ENCODE results near the gene MIPOL1.
A peak's percentile ranks its signal among the peaks of the same experiment; 100 is the strongest.
"Not testable (repeated sequence)": the region's sequence is repeated elsewhere in the genome, so short reads cannot be mapped to it uniquely, and the experiment has no call there.

Gene MIPOL1, protein sequence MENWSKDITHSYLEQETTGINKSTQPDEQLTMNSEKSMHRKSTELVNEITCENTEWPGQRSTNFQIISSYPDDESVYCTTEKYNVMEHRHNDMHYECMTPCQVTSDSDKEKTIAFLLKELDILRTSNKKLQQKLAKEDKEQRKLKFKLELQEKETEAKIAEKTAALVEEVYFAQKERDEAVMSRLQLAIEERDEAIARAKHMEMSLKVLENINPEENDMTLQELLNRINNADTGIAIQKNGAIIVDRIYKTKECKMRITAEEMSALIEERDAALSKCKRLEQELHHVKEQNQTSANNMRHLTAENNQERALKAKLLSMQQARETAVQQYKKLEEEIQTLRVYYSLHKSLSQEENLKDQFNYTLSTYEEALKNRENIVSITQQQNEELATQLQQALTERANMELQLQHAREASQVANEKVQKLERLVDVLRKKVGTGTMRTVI

GRCh38 chr14:37197421-37198272 is at the start of gene MIPOL1:
Gene MIPOL1 (plus strand): TSS chr14:37197937. CDS start chr14:37247889, 49,952 bp downstream.
- DNase-seq: peak; percentile 64

DNA sequence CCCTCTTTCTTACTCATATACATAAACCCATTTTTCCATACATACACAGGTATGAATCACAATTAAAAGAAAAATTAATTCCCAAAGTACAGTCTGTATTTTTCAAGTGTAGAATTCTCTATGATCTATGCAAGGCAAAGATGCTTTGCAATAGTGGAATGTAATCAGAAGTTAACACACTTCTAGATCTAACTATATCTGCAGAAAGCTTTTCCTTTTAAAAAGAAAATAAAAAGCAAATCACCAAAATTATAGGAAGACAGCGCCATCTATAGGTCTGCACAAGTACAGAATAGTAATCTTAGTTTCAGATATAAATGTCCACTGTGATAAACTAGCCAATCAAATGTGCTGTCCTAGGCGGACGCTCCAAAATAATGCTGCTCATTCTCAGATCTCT is 47.3 kb upstream of the MIPOL1 start:
- DNase-seq: no peak

DNA sequence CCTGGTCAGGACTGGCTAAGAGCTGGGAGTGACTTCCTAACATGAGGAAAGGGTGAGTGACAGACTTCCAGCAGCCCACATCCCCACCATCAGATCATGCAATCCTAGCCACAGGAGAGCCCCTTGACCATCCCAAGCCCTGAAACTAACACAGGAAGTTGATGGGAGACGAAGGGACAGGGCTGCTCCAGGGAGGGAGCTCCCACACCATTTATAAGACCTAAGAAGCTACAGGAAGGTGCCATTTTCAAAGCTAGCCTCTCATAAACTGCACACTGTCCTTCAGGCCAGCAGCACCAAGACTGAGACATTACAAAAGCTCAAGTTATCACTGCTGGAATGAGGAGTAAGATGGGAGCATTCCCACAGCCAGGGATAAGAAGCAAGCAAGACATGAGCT is 44.7 kb upstream of the MIPOL1 start:
- no peak for DNase-seq

DNA sequence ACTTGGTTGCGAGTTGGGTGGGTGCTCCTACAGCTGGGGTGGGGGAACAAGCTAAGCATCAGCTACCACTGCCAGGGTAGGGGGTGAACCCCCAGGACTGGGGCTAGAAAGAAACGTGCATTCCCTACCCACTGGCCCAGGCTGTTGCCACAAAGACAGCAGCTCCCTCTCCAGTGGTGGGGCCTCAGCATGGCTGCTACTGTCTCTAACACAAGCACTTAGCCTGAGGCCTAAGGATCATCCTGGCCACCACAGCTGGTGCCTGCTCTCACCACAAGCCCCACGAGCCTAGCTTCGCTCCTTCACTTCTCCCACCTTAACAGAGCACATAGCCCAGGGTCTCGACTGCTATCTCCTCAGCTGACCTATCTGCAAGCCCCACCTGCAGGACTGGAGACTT is 44.3 kb upstream of the MIPOL1 start:
- DNase-seq: no peak

DNA sequence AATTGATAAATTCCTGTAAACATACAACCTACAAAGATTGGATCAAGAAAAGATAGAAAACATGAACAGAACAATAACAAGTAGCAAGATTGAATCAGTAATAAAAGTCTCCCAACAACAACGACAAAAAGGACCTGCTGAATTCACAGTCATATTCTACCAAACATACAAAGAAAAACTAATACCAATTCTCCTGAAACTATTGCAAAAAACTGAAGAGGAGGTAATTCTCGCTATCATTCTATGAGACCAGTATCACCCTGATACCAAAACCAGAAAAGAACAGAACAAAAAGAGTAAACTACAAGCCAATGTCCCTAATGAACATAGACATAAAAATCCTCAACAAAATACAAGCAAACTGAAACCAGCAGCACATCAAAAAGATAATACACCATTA is 39.8 kb upstream of the MIPOL1 start:
- DNase-seq: no peak

GRCh38 chr14:37162307-37162706 is 35.4 kb upstream of the MIPOL1 start:
- not testable (repeated sequence) for DNase-seq

- no peak for DNase-seq
Measured at GRCh38 chr14:37165794-37166193, 31.9 kb upstream of the MIPOL1 start.

GRCh38 chr14:37167151-37168047 is 30.3 kb upstream of the MIPOL1 start:
- DNase-seq: no peak

- no peak for DNase-seq
Measured at GRCh38 chr14:37168721-37169120, 29.0 kb upstream of the MIPOL1 start.

- DNase-seq: no peak
Measured at GRCh38 chr14:37170237-37170636, 27.5 kb upstream of the MIPOL1 start.

DNA sequence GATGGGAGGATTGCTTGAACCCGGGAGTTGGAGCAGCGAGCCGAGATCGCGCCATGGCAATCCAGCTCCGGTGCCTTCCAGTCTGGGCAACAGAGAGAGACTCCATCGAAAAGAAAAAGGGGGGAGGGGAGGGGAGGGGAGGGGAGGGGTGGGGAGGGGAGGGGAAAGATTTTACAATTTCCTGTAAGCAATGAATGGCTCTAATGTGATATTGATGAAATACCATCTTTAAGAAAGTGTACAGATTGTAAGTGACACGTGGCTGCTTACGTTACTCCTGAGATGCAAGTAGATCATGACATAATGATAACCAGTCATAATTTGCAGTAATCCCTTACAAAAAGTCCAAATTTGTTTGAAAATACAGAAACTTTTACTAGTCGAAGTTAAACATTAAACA is 26.7 kb upstream of the MIPOL1 start:
- no peak for DNase-seq

DNA sequence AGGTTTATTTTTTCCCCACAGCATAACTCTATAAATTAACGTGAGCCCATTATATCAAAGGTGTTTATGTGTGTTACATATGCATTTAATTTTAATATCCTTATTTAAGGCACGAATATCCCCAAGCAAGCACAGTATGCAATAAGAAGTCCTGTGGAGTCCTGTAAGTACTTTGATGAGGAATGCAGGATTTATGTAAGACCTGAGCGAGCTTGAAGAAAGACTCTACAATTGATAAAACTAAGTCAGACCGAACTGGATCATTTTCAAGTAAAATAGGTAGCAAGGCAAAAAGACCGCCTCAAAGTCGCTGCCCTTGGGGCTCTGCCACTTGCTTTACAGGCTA is 26.1 kb upstream of the MIPOL1 start:
- DNase-seq: no peak

DNA sequence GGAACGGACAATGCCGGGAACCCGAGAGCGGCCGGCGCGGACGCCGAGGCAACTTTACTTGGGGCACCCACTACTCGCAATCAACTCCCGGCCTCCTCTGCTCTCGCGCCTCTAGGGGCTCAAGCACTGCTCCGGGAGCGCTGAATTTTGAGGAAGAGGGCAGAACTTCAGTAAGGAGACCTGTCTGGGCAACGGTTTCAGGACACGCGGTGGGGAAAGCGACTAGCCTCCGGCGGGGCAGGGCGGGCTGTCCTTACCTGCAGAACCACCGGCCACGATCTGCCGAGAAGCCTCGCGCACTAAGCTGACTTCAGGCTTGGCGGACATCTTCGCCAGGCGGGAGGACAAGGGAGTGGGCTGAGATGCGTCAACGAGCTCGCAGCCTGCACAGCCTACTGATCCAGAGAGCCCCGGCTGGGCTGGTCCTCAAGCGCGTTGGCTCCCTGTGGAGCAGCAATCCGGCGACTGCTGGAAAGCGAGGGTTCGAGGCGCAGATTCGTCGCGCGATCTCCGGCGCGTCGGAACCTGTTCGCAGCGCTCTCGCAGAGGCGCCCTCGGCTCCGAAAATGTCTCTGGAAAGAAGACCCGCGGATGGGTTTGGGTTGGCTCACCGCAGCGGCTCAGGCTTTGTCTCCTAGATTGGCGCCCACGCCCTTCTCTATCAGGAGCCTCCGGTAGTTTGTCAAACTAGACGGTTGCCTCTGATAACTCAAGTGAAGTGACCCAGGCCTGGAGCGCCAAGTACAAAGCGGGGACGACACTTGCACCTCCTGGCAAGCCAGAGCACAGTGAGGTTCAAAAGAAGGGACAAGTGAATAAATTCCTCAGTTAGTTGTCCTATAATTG is 25.5 kb upstream of the MIPOL1 start, which contains the start of gene SLC25A21:
SLC25A21 (minus strand) TSS at position 583 of the 846 bp plus-strand sequence.
- peak; percentile 74 for DNase-seq

GRCh38 chr14:37172936-37173614 is 24.7 kb upstream of the MIPOL1 start:
- DNase-seq: no peak

DNA sequence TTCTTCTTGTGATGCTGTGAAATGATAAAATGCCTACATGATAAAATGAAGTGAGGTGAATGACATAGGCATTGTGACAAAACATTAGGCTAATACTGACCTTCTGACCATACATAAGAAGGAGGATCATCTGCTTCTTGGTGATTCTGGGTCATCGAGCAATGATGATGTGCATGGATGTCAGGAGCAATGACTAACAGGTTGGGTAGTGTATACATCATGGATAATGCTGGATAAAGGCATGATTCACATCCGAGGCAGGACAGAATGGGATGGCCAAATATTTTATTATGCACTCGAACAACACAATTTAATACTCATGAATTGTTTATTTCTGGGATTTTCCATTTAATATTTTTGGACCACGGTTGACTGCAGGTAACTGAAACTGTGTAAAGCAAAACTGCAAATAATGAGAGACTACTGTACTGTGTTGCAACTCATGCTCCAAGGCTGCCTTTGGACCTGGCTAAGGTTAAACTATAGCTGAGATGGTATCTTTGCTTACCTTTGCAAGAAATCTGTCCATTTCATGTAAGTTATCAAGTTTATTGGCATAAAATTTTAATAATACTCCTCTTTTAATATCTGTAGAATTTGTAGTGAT is 17.7 kb upstream of the MIPOL1 start:
- DNase-seq: no peak

GRCh38 chr14:37180886-37181285 is 16.9 kb upstream of the MIPOL1 start:
- DNase-seq: not testable (repeated sequence)

GRCh38 chr14:37181441-37181840 is 16.3 kb upstream of the MIPOL1 start:
- no peak for DNase-seq

- DNase-seq: not testable (repeated sequence)
Measured at GRCh38 chr14:37184520-37184919, 13.2 kb upstream of the MIPOL1 start.

- no peak for DNase-seq
Measured at GRCh38 chr14:37185670-37186069, 12.1 kb upstream of the MIPOL1 start.

DNA sequence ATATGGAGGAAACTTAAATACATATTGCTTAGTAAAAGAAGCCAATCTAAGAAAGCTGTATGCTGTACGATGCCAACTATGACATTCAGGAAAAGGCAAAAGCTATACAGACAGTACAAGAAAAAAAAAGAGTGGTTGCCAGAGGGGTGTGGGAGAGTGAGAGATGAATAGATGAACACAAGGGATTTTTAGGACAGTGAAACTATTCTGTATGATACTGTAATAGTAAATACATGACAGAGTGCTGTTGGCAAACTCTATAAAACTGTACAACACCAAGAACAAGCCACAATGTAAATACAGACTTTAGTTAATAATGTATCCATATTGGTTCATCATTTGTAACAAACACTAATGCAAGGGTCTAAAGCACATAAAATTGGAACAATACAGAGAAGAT is 10.9 kb upstream of the MIPOL1 start:
- no peak for DNase-seq

DNA sequence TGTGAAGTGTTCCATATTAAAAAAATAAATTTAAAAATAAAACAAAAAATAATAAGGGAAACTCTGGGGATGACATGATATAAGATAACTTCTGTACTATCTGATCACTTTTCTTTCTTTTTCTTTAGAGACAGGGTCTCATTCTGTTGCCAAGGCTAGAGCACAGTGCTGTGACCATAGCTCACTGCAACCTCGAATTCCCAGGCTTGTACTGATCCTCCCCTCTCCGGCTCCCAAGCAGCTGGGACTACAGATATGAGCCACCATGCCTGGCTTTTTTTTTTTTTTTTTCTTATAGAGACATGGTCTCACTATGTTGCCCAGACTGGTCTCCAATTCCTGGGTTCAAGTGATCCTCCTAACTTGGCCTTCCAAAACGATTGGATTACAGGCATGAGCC is 10.4 kb upstream of the MIPOL1 start:
- DNase-seq: no peak

All from 8988T (cell line).